OCI-LY1 (cell line): ENCODE results near the gene DYRK2.

Source experiments
- CTCF ChIP-seq: fragments of 200-600 bp; sonication (generic), shearing (Covaris generic); IDR thresholded peaks from 2 replicates; pipeline ENCODE4 v1.5.1; 2017; ENCODE audit warnings: mild to moderate bottlenecking, antibody characterized with exemption, low read length, moderate library complexity, mixed read lengths
- EZH2 ChIP-seq: fragments of 200-600 bp; sonication (generic), shearing (Covaris generic); IDR thresholded peaks from 2 replicates; pipeline ENCODE4 v1.8.0; 2017; ENCODE audit warnings: borderline replicate concordance, mixed run types, mild to moderate bottlenecking, antibody characterized with exemption, low read length, moderate library complexity, mixed read lengths

DNA sequence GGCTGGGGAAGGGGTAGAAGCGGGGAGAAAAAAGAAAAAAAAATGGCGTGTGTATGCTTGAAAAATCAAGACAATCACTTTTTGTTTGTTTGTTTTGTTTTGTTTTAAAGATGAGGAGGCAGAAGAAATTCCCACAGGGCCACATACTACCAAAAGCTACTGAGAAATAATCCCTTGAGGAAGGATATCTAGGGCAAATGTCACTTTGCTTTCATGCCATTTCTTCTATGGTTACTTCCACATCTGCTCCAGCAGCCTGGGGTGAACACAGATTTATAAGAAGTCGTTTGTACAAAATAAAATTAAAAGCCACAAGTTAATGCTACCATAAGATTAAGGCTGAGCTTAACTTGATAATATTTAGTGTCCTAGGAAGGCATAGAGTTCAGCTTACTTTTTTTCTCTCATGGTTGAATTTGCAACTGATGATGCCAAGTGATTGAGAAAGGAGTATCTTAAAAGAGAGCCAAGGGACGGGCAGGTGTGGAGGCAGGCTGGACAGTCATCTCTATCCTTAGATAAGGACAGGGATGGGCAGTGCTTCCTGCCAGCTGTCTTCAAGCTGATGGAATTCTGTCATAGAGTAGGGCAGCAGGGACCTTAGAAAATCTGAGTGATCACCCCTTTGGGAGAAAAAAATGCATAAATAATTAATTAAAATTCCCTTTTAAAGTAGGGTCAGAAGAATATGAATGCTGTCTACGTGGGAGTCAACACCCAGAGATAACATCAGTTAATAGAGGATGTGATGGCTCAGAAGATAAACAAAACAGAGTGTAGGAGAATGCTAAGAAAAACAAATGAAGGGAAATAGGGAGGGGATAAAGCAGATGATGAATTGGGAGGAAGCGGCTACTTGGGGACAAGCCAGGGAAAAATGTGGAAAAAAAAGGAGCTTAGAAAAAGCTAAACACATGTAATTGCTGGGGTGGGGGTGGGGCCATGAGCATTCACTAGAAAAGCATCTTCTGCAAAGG lies 57.1 kb downstream of the DYRK2 start:
- TF ChIP-seq EZH2 = no peak
- TF ChIP-seq CTCF = no peak
